Central memory CD8-positive, alpha-beta T cell (primary cell): ENCODE measurements around the gene ELAC1.

ENCODE experiments used
- ATAC-seq: fragments of 150-1000 bp; cut with Tn5 transposase; replicated peaks from 2 replicates; pipeline ENCODE4 v1.10.0; 2022; ENCODE audit warnings: mild to moderate bottlenecking, moderate FRiP score, moderate number of reproducible peaks; ENCODE audit not compliant: poor library complexity, severe bottlenecking; ENCODE audit errors: extremely low read depth
- DNase-seq, 2 donors: peaks; one replicate each; pipeline ENCODE4 v3.0.0; 2021; ENCODE audit warnings: low spot score in 2 of 2
- H3K27ac Mint-ChIP-seq: one replicate; pipeline ENCODE4 v1.8.0; 2022; ENCODE audit warnings: low read depth, mild to moderate bottlenecking, moderate library complexity, mixed read lengths
- H3K27me3 Mint-ChIP-seq: one replicate; pipeline ENCODE4 v1.8.0; 2022; ENCODE audit warnings: mixed read lengths
- H3K36me3 Mint-ChIP-seq: one replicate; pipeline ENCODE4 v1.8.0; 2022; ENCODE audit warnings: mild to moderate bottlenecking, moderate library complexity, mixed read lengths; ENCODE audit not compliant: insufficient read depth
- H3K4me1 Mint-ChIP-seq: one replicate; pipeline ENCODE4 v1.8.0; 2022; ENCODE audit warnings: mixed read lengths
- H3K4me3 Mint-ChIP-seq: one replicate; pipeline ENCODE4 v1.8.0; 2022; ENCODE audit warnings: mild to moderate bottlenecking, moderate library complexity, mixed read lengths
- H3K9me3 Mint-ChIP-seq: one replicate; pipeline ENCODE4 v1.8.0; 2022; ENCODE audit warnings: mixed read lengths

The ELAC1 gene, protein sequence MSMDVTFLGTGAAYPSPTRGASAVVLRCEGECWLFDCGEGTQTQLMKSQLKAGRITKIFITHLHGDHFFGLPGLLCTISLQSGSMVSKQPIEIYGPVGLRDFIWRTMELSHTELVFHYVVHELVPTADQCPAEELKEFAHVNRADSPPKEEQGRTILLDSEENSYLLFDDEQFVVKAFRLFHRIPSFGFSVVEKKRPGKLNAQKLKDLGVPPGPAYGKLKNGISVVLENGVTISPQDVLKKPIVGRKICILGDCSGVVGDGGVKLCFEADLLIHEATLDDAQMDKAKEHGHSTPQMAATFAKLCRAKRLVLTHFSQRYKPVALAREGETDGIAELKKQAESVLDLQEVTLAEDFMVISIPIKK

GRCh38 chr18:50967714-50968661 lies at the start of gene ELAC1:
ELAC1 (plus strand) TSS chr18:50968040; CDS start chr18:50974405, 6,365 bp downstream.
- no peaks in the 10 kb centered on the region for H3K27me3 Mint-ChIP-seq
- H3K27ac Mint-ChIP-seq = peak within 1 kb of the TSS; percentile 64
- ATAC-seq (peak; percentile 88), DNase-seq (peak; percentile 52 to 64)
- H3K4me3 Mint-ChIP-seq = peak within 1 kb of the TSS; percentile 66
- peaks cover 20% of the 10 kb centered on the region for H3K4me1 Mint-ChIP-seq
- H3K9me3 Mint-ChIP-seq = peaks cover 5% of the 10 kb centered on the region
- H3K36me3 Mint-ChIP-seq = peaks cover 7% of the 10 kb centered on the region

GRCh38 chr18:50918153-50918552 lies 49.7 kb upstream of the ELAC1 start:
- peaks cover 13% of the 10 kb centered on the region for H3K4me1 Mint-ChIP-seq
- H3K36me3 Mint-ChIP-seq = peaks cover 50% of the 10 kb centered on the region
- no peak overlapping the region for H3K4me3 Mint-ChIP-seq
- ATAC-seq = no peak
- H3K27me3 Mint-ChIP-seq = no peaks in the 10 kb centered on the region
- H3K9me3 Mint-ChIP-seq = no peaks in the 10 kb centered on the region
- DNase-seq = no peak
- peak overlapping the region; percentile 74 for H3K27ac Mint-ChIP-seq

DNA sequence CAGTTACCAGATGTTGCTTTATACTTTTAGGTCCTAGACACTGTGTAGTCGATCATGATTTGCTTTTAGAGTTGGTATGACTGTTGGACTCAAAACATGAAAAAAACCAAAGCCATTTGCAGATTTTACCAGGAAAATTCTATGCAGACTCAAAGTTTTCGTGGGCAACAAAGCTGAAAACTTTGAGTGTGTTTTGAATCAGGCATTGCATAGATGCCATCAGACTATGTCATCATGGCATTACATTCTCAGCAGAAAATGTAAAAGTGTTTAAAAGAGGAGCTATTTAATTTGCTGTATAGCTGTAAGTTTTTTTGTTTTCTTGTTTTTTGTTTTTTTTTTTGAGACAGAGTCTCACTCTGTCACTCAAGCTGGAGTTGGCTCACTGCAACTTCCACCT lies 43.5 kb upstream of the ELAC1 start:
- DNase-seq (no peak), ATAC-seq (no peak)
- Mint-ChIP-seq H3K4me3 (no peak overlapping the region), H3K36me3 (peaks cover 64% of the 10 kb centered on the region), H3K4me1 (peaks cover 3% of the 10 kb centered on the region), H3K9me3 (peaks cover 6% of the 10 kb centered on the region), H3K27ac (no peak overlapping the region), H3K27me3 (no peaks in the 10 kb centered on the region)

DNA sequence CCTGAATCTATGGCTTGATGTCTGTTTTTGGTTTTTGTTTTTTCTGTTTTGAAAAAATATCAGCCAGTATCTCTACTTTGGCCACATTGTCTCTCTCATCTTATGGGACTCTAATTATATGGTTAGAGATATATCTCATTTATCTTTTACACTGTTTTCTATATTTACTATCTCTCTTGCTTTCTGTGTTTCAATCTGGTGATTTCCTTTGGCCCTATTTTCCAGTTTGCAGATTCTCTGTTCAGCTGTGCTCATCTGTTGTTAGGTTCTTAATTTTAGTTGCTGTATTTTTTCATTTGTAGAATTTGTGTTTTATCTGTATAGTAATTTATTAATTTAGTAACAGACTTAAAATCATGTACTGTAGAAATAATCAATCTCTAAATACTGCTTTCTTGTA lies 41.3 kb upstream of the ELAC1 start:
- no peaks in the 10 kb centered on the region for H3K27me3 Mint-ChIP-seq
- no peaks in the 10 kb centered on the region for H3K4me1 Mint-ChIP-seq
- ATAC-seq (no peak), DNase-seq (no peak)
- peaks cover 58% of the 10 kb centered on the region for H3K36me3 Mint-ChIP-seq
- peak overlapping the region; percentile 56 for H3K27ac Mint-ChIP-seq
- H3K9me3 Mint-ChIP-seq = peaks cover 6% of the 10 kb centered on the region
- no peak overlapping the region for H3K4me3 Mint-ChIP-seq

- peaks cover 46% of the 10 kb centered on the region for H3K36me3 Mint-ChIP-seq
Observed at GRCh38 chr18:50928551-50928950, 39.3 kb upstream of the ELAC1 start.

GRCh38 chr18:50933684-50934083 lies 34.2 kb upstream of the ELAC1 start:
- Mint-ChIP-seq H3K36me3 (peaks cover 22% of the 10 kb centered on the region), H3K27ac (no peak overlapping the region), H3K27me3 (no peaks in the 10 kb centered on the region), H3K4me3 (no peak overlapping the region), H3K9me3 (no peaks in the 10 kb centered on the region), H3K4me1 (no peaks in the 10 kb centered on the region)
- ATAC-seq (no peak), DNase-seq (no peak)

More at GRCh38 chr18:50928551-50928950, 39.3 kb upstream of the ELAC1 start:
- H3K4me1 Mint-ChIP-seq = no peaks in the 10 kb centered on the region
- DNase-seq (no peak), ATAC-seq (no peak)
- H3K27ac Mint-ChIP-seq = no peak overlapping the region
- H3K9me3 Mint-ChIP-seq = peaks cover 6% of the 10 kb centered on the region
- no peaks in the 10 kb centered on the region for H3K27me3 Mint-ChIP-seq
- no peak overlapping the region for H3K4me3 Mint-ChIP-seq

- peaks cover 21% of the 10 kb centered on the region for H3K36me3 Mint-ChIP-seq
- H3K27ac Mint-ChIP-seq = peak overlapping the region; percentile 67
- no peaks in the 10 kb centered on the region for H3K9me3 Mint-ChIP-seq
- no peak for ATAC-seq
- H3K4me1 Mint-ChIP-seq = no peaks in the 10 kb centered on the region
- no peak for DNase-seq
- H3K4me3 Mint-ChIP-seq = no peak overlapping the region
- H3K27me3 Mint-ChIP-seq = no peaks in the 10 kb centered on the region
Observed at GRCh38 chr18:50934545-50935211, 33.2 kb upstream of the ELAC1 start.

DNA sequence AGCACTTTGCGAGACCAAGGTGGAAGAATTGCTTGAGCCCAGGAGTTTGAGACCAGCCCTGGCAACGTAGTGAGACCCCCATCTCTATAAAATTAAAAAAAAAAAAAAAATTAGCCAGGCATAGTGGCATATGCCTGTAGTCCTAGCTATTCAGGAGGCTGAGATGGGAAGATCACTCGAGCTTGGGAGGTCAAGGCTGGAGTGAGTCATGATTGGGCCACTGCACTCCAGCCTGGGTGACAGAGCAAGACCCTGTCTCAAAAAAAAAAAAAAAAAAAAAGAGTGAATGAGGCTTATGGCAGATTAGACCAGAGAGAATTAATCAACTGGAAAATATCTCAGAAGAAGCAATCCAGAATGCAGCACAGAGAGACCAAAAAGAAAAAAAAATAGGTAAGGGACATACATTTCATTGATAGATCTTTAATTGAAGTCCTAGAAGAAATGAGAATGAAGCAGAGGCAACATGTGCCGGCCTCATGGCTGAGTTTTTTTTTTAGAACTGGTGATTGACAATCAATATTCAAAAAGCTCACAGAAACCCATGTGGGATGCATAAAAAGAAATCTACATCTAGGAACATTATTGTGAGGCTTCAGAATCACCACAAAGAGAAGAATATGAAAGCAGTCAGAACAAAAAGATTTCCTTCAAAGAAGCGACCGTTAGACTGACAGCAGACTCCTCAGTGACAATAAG lies 32.2 kb upstream of the ELAC1 start:
- Mint-ChIP-seq H3K9me3 (no peaks in the 10 kb centered on the region), H3K36me3 (peaks cover 23% of the 10 kb centered on the region), H3K4me3 (no peak overlapping the region), H3K4me1 (no peaks in the 10 kb centered on the region), H3K27ac (peak overlapping the region; percentile 72), H3K27me3 (no peaks in the 10 kb centered on the region)
- no peak for DNase-seq
- no peak for ATAC-seq

DNA sequence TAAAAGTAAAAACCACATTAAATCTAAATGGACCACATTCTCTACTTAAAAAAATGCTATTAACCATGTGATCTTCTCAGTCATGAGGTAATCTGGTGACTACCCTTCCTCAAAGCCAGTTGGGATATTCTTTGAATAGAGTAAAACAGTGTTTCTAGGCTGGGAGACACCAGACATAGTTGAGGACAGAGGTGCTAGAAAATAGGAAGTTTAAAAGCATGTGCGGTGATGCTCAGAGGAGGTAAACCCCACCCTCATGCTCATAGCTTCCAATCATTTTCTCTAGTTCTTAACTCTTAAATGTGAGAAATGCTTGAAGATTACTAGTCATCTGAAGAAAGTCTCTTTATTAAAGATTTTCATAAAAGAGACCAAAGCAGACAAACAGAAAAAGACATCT lies 30.7 kb upstream of the ELAC1 start:
- no peaks in the 10 kb centered on the region for H3K9me3 Mint-ChIP-seq
- no peak overlapping the region for H3K4me3 Mint-ChIP-seq
- peak overlapping the region; percentile 65 for H3K27ac Mint-ChIP-seq
- ATAC-seq (no peak), DNase-seq (no peak)
- no peaks in the 10 kb centered on the region for H3K27me3 Mint-ChIP-seq
- H3K4me1 Mint-ChIP-seq = no peaks in the 10 kb centered on the region
- peaks cover 29% of the 10 kb centered on the region for H3K36me3 Mint-ChIP-seq

GRCh38 chr18:50938912-50939311 lies 28.9 kb upstream of the ELAC1 start:
- H3K27me3 Mint-ChIP-seq = no peaks in the 10 kb centered on the region
- ATAC-seq (no peak), DNase-seq (no peak)
- no peak overlapping the region for H3K4me3 Mint-ChIP-seq
- H3K4me1 Mint-ChIP-seq = no peaks in the 10 kb centered on the region
- peaks cover 29% of the 10 kb centered on the region for H3K36me3 Mint-ChIP-seq
- no peaks in the 10 kb centered on the region for H3K9me3 Mint-ChIP-seq
- H3K27ac Mint-ChIP-seq = peak overlapping the region; percentile 33

DNA sequence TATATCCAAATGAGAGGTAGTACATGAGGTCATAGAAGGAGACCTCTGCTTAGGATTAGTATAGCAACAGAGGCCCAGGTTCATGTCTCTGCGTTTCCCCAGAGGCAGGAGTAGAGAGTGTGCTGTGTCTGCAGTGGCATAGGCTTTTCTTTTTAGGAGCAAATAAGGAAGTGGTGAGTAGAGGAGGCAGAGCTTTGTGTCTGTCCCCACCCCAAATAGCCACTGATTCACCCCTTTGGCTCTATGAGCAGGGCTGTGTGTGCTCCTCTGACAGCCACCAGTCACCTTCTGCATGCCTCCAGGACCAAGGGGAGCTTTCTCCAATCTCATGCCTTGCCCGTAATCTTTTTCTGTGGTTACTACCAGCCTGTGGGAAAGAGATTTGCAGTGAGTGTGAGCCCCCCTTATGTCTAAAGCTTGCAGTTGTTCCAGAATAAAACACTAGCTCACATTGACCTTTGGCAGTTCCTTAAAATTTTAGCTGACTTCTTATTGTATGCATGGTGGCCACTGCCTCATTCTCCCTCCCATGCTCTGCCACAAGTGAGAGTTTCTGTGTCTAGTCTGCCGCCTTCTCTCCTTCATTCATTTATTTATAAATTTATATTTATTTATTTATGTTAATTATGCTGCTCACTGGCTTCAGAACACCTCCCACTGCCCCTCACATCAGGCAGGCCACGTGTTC lies 23.5 kb upstream of the ELAC1 start:
- Mint-ChIP-seq H3K27ac (peak overlapping the region; percentile 48), H3K9me3 (no peaks in the 10 kb centered on the region), H3K4me1 (no peaks in the 10 kb centered on the region), H3K4me3 (no peak overlapping the region), H3K36me3 (peaks cover 27% of the 10 kb centered on the region), H3K27me3 (no peaks in the 10 kb centered on the region)
- ATAC-seq = no peak
- no peak for DNase-seq
